GM23338 (cell line): Measurements from ENCODE around the gene LILRB1. TPM values are rescaled to one million over a fixed set of nuclear protein-coding genes. Genes with fewer than 3 reads are reported as not detected.

Experiments
- ATAC-seq: fragments of 200-7000 bp; cut with Tn5 transposase; 3 replicates; pipeline ENCODE4 v1.9.1; 2020
- DNase-seq: peaks from one replicate; pipeline ENCODE4 v3.0.0-alpha.2; 2015; ENCODE audit warnings: low spot score
- H2AFZ ChIP-seq: fragments of 200-600 bp; sonication (generic); 2 replicates; pipeline ENCODE4 v1.8.0; 2016; ENCODE audit warnings: antibody characterized with exemption, mild to moderate bottlenecking, moderate library complexity
- H3F3A ChIP-seq: fragments of 200-600 bp; sonication (generic); replicated peaks from 2 replicates; pipeline ENCODE4 v1.8.0; 2017; ENCODE audit warnings: antibody characterized with exemption, mixed run types, low read depth
- H3K27ac ChIP-seq: fragments of 200-600 bp; sonication (generic); 2 replicates; pipeline ENCODE4 v1.6.1; 2016; ENCODE audit warnings: low read depth
- H3K27me3 ChIP-seq: fragments of 200-600 bp; sonication (generic); 2 replicates; pipeline ENCODE4 v1.8.0; 2016; ENCODE audit warnings: mild to moderate bottlenecking, mixed run types, moderate library complexity; ENCODE audit not compliant: insufficient read depth
- H3K36me3 ChIP-seq: fragments of 200-600 bp; sonication (generic); 2 replicates; pipeline ENCODE4 v1.8.0; 2016; ENCODE audit warnings: mild to moderate bottlenecking; ENCODE audit not compliant: insufficient read depth
- H3K4me1 ChIP-seq: fragments of 200-600 bp; sonication (generic); 2 replicates; pipeline ENCODE4 v1.8.0; 2016; ENCODE audit warnings: mild to moderate bottlenecking, moderate library complexity; ENCODE audit not compliant: insufficient read depth
- H3K4me2 ChIP-seq: fragments of 200-600 bp; sonication (generic); 2 replicates; pipeline ENCODE4 v1.7.1; 2017; ENCODE audit warnings: mixed run types
- H3K4me3 ChIP-seq: fragments of 200-600 bp; sonication (generic); 2 replicates; pipeline ENCODE4 v1.6.1; 2016; ENCODE audit warnings: mixed run types
- H3K79me2 ChIP-seq: fragments of 200-600 bp; sonication (generic); replicated peaks from 2 replicates; pipeline ENCODE4 v1.8.0; 2017; ENCODE audit warnings: mild to moderate bottlenecking; ENCODE audit not compliant: insufficient read depth
- H3K9me2 ChIP-seq: fragments of 200-600 bp; sonication (generic); 2 replicates; pipeline ENCODE4 v1.8.0; 2017; ENCODE audit not compliant: insufficient read depth
- H4K20me1 ChIP-seq: fragments of 200-600 bp; sonication (generic); replicated peaks from 2 replicates; pipeline ENCODE4 v1.8.0; 2017; ENCODE audit warnings: mild to moderate bottlenecking; ENCODE audit not compliant: insufficient read depth
- H3K27ac Mint-ChIP-seq: 2 replicates; pipeline ENCODE4 v1.8.0; 2020; ENCODE audit warnings: inconsistent platforms, mild to moderate bottlenecking, moderate library complexity, mixed read lengths
- H3K27me3 Mint-ChIP-seq: 3 replicates; pipeline ENCODE4 v1.8.0; 2022; ENCODE audit warnings: low read depth, mild to moderate bottlenecking, moderate library complexity, mixed read lengths, inconsistent platforms; ENCODE audit not compliant: insufficient read depth, poor library complexity
- H3K36me3 Mint-ChIP-seq: 3 replicates; pipeline ENCODE4 v1.8.0; 2021; ENCODE audit warnings: low read depth, mild to moderate bottlenecking, inconsistent platforms, moderate library complexity, mixed read lengths
- H3K4me1 Mint-ChIP-seq: 3 replicates; pipeline ENCODE4 v1.8.0; 2020; ENCODE audit warnings: mild to moderate bottlenecking, inconsistent platforms, mixed read lengths
- H3K4me3 Mint-ChIP-seq: 3 replicates; pipeline ENCODE4 v1.8.0; 2021; ENCODE audit warnings: moderate library complexity, mild to moderate bottlenecking, inconsistent platforms, mixed read lengths
- H3K9me3 Mint-ChIP-seq: 3 replicates; pipeline ENCODE4 v1.8.0; 2020; ENCODE audit warnings: moderate library complexity, mild to moderate bottlenecking, inconsistent platforms, mixed read lengths
- CREB1 ChIP-seq: fragments of 250-450 bp; sonication (Bioruptor Pico); IDR thresholded peaks from 2 replicates; pipeline ENCODE4 v1.5.0; 2020; ENCODE audit warnings: low read depth, mild to moderate bottlenecking, moderate library complexity
- ETS1 ChIP-seq: IDR thresholded peaks from 2 replicates; pipeline ENCODE4 v1.6.1; 2016; ENCODE audit warnings: antibody characterized with exemption
- EZH2phosphoT487 ChIP-seq: fragments of 200-600 bp; sonication (generic); IDR thresholded peaks from one replicate; pipeline ENCODE4 v1.8.1; 2018; ENCODE audit warnings: antibody characterized with exemption; ENCODE audit not compliant: unreplicated experiment
- JUNB ChIP-seq: IDR thresholded peaks from one replicate; pipeline ENCODE4 v1.6.1; 2016; ENCODE audit warnings: antibody characterized with exemption; ENCODE audit not compliant: unreplicated experiment
- NANOG ChIP-seq: IDR thresholded peaks from 2 replicates; pipeline ENCODE4 v1.6.1; 2016; ENCODE audit warnings: antibody characterized with exemption, borderline replicate concordance
- STAT1 ChIP-seq: IDR thresholded peaks from one replicate; pipeline ENCODE4 v1.6.1; 2016; ENCODE audit warnings: antibody characterized with exemption; ENCODE audit not compliant: unreplicated experiment
- ZNF331 ChIP-seq: fragments of 250-450 bp; sonication (Bioruptor Pico); IDR thresholded peaks from 2 replicates; pipeline ENCODE4 v1.5.0; 2020; ENCODE audit warnings: low read depth, mild to moderate bottlenecking, moderate library complexity
- polyA plus RNA-seq: library from polyadenylated mRNA; unstranded; fragments of >200 nt; fragmentation: Nextera tagmentation; extraction: Ambion mirVana; gene quantifications from 2 replicates; pipeline ENCODE4 v1.2.1, GENCODE V29; 2016
- total RNA-seq: library from RNA; depleted of rRNA; stranded (reverse); fragments of >200 nt; shearing (Covaris generic); gene quantifications from 2 replicates; pipeline ENCODE4 v1.2.3, GENCODE V29; 2014
- TF ChIP-seq, protein P1 (sequence below): fragments of 250-450 bp; sonication (Bioruptor Pico); IDR thresholded peaks from 2 replicates; pipeline ENCODE4 v1.5.0; 2020; ENCODE audit warnings: mild to moderate bottlenecking, moderate library complexity
- TF ChIP-seq, protein P2 (sequence below), 2 experiments: fragments of 200-600 bp in 1 of 2; sonication (generic) in 1 of 2; conservative IDR thresholded peaks; 2 replicates each; pipeline versions ENCODE4 v1.5.1 to v1.6.1; 2016 to 2017; ENCODE audit warnings: antibody characterized with exemption in 2 of 2, low read depth in 2 of 2, mild to moderate bottlenecking in 2 of 2, moderate library complexity in 1 of 2

Gene LILRB1
- total and polyA plus RNA-seq, 2 experiments from 2014 or later, result 0.14 TPM; not detected in 1

GRCh38 chr19:54660964-54661363 is 30.7 kb downstream of the LILRB1 start:
- no peak overlapping the region for H3K4me2 ChIP-seq
- Mint-ChIP-seq H3K27me3 (peaks cover 10% of the 10 kb centered on the region), H3K4me1 (no peaks in the 10 kb centered on the region), H3K36me3 (peaks cover 49% of the 10 kb centered on the region), H3K27ac (no peak overlapping the region), H3K9me3 (peaks cover 97% of the 10 kb centered on the region), H3K4me3 (no peak overlapping the region)
- no peak overlapping the region for H2AFZ ChIP-seq
- no peaks in the 10 kb centered on the region for H3K4me1 ChIP-seq
- no peaks in the 10 kb centered on the region for H4K20me1 ChIP-seq
- no peak overlapping the region for H3K4me3 ChIP-seq
- H3K36me3 ChIP-seq, result no peaks in the 10 kb centered on the region
- no peak for TF ChIP-seq STAT1
- TF ChIP-seq CREB1 (CRISPR knock-in tag), result no peak
- no peak for TF ChIP-seq ETS1
- TF ChIP-seq NANOG, result no peak
- no peak for TF ChIP-seq JUNB
- TF ChIP-seq, protein P1, sequence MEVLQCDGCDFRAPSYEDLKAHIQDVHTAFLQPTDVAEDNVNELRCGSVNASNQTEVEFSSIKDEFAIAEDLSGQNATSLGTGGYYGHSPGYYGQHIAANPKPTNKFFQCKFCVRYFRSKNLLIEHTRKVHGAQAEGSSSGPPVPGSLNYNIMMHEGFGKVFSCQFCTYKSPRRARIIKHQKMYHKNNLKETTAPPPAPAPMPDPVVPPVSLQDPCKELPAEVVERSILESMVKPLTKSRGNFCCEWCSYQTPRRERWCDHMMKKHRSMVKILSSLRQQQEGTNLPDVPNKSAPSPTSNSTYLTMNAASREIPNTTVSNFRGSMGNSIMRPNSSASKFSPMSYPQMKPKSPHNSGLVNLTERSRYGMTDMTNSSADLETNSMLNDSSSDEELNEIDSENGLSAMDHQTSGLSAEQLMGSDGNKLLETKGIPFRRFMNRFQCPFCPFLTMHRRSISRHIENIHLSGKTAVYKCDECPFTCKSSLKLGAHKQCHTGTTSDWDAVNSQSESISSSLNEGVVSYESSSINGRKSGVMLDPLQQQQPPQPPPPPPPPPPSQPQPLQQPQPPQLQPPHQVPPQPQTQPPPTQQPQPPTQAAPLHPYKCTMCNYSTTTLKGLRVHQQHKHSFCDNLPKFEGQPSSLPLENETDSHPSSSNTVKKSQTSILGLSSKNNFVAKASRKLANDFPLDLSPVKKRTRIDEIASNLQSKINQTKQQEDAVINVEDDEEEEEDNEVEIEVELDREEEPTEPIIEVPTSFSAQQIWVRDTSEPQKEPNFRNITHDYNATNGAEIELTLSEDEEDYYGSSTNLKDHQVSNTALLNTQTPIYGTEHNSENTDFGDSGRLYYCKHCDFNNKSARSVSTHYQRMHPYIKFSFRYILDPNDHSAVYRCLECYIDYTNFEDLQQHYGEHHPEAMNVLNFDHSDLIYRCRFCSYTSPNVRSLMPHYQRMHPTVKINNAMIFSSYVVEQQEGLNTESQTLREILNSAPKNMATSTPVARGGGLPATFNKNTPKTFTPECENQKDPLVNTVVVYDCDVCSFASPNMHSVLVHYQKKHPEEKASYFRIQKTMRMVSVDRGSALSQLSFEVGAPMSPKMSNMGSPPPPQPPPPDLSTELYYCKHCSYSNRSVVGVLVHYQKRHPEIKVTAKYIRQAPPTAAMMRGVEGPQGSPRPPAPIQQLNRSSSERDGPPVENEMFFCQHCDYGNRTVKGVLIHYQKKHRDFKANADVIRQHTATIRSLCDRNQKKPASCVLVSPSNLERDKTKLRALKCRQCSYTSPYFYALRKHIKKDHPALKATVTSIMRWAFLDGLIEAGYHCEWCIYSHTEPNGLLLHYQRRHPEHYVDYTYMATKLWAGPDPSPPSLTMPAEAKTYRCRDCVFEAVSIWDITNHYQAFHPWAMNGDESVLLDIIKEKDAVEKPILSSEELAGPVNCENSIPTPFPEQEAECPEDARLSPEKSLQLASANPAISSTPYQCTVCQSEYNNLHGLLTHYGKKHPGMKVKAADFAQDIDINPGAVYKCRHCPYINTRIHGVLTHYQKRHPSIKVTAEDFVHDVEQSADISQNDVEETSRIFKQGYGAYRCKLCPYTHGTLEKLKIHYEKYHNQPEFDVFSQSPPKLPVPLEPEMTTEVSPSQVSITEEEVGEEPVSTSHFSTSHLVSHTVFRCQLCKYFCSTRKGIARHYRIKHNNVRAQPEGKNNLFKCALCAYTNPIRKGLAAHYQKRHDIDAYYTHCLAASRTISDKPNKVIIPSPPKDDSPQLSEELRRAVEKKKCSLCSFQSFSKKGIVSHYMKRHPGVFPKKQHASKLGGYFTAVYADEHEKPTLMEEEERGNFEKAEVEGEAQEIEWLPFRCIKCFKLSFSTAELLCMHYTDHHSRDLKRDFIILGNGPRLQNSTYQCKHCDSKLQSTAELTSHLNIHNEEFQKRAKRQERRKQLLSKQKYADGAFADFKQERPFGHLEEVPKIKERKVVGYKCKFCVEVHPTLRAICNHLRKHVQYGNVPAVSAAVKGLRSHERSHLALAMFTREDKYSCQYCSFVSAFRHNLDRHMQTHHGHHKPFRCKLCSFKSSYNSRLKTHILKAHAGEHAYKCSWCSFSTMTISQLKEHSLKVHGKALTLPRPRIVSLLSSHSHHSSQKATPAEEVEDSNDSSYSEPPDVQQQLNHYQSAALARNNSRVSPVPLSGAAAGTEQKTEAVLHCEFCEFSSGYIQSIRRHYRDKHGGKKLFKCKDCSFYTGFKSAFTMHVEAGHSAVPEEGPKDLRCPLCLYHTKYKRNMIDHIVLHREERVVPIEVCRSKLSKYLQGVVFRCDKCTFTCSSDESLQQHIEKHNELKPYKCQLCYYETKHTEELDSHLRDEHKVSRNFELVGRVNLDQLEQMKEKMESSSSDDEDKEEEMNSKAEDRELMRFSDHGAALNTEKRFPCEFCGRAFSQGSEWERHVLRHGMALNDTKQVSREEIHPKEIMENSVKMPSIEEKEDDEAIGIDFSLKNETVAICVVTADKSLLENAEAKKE (CRISPR knock-in tag), result no peak
- TF ChIP-seq ZNF331 (CRISPR knock-in tag), result no peak
- TF ChIP-seq, protein P2, sequence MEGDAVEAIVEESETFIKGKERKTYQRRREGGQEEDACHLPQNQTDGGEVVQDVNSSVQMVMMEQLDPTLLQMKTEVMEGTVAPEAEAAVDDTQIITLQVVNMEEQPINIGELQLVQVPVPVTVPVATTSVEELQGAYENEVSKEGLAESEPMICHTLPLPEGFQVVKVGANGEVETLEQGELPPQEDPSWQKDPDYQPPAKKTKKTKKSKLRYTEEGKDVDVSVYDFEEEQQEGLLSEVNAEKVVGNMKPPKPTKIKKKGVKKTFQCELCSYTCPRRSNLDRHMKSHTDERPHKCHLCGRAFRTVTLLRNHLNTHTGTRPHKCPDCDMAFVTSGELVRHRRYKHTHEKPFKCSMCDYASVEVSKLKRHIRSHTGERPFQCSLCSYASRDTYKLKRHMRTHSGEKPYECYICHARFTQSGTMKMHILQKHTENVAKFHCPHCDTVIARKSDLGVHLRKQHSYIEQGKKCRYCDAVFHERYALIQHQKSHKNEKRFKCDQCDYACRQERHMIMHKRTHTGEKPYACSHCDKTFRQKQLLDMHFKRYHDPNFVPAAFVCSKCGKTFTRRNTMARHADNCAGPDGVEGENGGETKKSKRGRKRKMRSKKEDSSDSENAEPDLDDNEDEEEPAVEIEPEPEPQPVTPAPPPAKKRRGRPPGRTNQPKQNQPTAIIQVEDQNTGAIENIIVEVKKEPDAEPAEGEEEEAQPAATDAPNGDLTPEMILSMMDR (conservative IDR thresholded peaks at IDR 0.05; ENCODE audit: low read depth in 2 of 2), result no peak
- no peak for TF ChIP-seq EZH2phosphoT487
- no peaks in the 10 kb centered on the region for H3K9me2 ChIP-seq
- H3K27ac ChIP-seq, result no peak overlapping the region
- no peaks in the 10 kb centered on the region for H3K79me2 ChIP-seq
- H3K27me3 ChIP-seq, result no peaks in the 10 kb centered on the region
- no peaks in the 10 kb centered on the region for H3F3A ChIP-seq
- ATAC-seq (no peak), DNase-seq (no peak)
